Measurements from ENCODE around the gene CDC34.
"Not testable (repeated sequence)": the region's sequence is repeated elsewhere in the genome, so short reads cannot be mapped to it uniquely, and the experiment has no call there.

CDC34 gene

GRCh38 chr19:579111-579841 lies 47.7 kb downstream of the CDC34 start:
- Mint-ChIP-seq H3K4me3 (no peak overlapping the region), H3K4me1 (ENCODE audit: low read depth) (peaks cover 22% of the 10 kb centered on the region), H3K27me3 (no peaks in the 10 kb centered on the region), H3K36me3 (ENCODE audit: low read depth) (peaks cover 10% of the 10 kb centered on the region), H3K27ac (no peak overlapping the region), H3K9me3 (no peaks in the 10 kb centered on the region)

- H3K4me1 Mint-ChIP-seq (ENCODE audit: low read depth): peaks cover 17% of the 10 kb centered on the region
- H3K27me3 Mint-ChIP-seq: no peaks in the 10 kb centered on the region
- H3K36me3 Mint-ChIP-seq (ENCODE audit: low read depth): peaks cover 7% of the 10 kb centered on the region
- no peak overlapping the region for H3K27ac Mint-ChIP-seq
- H3K4me3 Mint-ChIP-seq: no peak overlapping the region
- no peaks in the 10 kb centered on the region for H3K9me3 Mint-ChIP-seq
These were observed 48.2 kb downstream of the CDC34 start for GRCh38 chr19:579842-580155.

- H3K36me3 Mint-ChIP-seq (ENCODE audit: low read depth): peaks cover 4% of the 10 kb centered on the region
These were observed 48.8 kb downstream of the CDC34 start for GRCh38 chr19:580274-580835.

GRCh38 chr19:581399-582111 lies 50.0 kb downstream of the CDC34 start:
- Mint-ChIP-seq H3K9me3 (no peaks in the 10 kb centered on the region), H3K4me3 (no peak overlapping the region), H3K4me1 (ENCODE audit: low read depth) (peaks cover 11% of the 10 kb centered on the region), H3K27me3 (no peaks in the 10 kb centered on the region), H3K27ac (no peak overlapping the region), H3K36me3 (ENCODE audit: low read depth) (peaks cover 3% of the 10 kb centered on the region)

More at GRCh38 chr19:580274-580835, 48.8 kb downstream of the CDC34 start:
- Mint-ChIP-seq H3K9me3 (no peaks in the 10 kb centered on the region), H3K4me1 (ENCODE audit: low read depth) (peaks cover 12% of the 10 kb centered on the region), H3K27ac (no peak overlapping the region), H3K27me3 (no peaks in the 10 kb centered on the region), H3K4me3 (no peak overlapping the region)

- H3K36me3 Mint-ChIP-seq (ENCODE audit: low read depth): no peaks in the 10 kb centered on the region
- no peak overlapping the region for H3K27ac Mint-ChIP-seq
- no peaks in the 10 kb centered on the region for H3K9me3 Mint-ChIP-seq
- no peak overlapping the region for H3K4me3 Mint-ChIP-seq
- H3K4me1 Mint-ChIP-seq (ENCODE audit: low read depth): peaks cover 4% of the 10 kb centered on the region
- no peaks in the 10 kb centered on the region for H3K27me3 Mint-ChIP-seq
These were observed 51.1 kb downstream of the CDC34 start for GRCh38 chr19:582497-583197.

GRCh38 chr19:583198-583967 lies 51.8 kb downstream of the CDC34 start:
- Mint-ChIP-seq H3K4me1 (ENCODE audit: low read depth) (peaks cover 4% of the 10 kb centered on the region), H3K27me3 (peaks cover 3% of the 10 kb centered on the region), H3K4me3 (no peak overlapping the region), H3K9me3 (no peaks in the 10 kb centered on the region), H3K27ac (no peak overlapping the region), H3K36me3 (ENCODE audit: low read depth) (no peaks in the 10 kb centered on the region)

GRCh38 chr19:583968-584239 lies 52.3 kb downstream of the CDC34 start:
- Mint-ChIP-seq H3K36me3 (ENCODE audit: low read depth) (no peaks in the 10 kb centered on the region), H3K4me1 (ENCODE audit: low read depth) (peaks cover 4% of the 10 kb centered on the region), H3K27me3 (peaks cover 3% of the 10 kb centered on the region), H3K4me3 (no peak overlapping the region), H3K9me3 (no peaks in the 10 kb centered on the region), H3K27ac (no peak overlapping the region)

- peaks cover 3% of the 10 kb centered on the region for H3K27me3 Mint-ChIP-seq
- no peak overlapping the region for H3K4me3 Mint-ChIP-seq
- H3K4me1 Mint-ChIP-seq (ENCODE audit: low read depth): peaks cover 4% of the 10 kb centered on the region
- H3K36me3 Mint-ChIP-seq (ENCODE audit: low read depth): no peaks in the 10 kb centered on the region
- no peak overlapping the region for H3K27ac Mint-ChIP-seq
- H3K9me3 Mint-ChIP-seq: no peaks in the 10 kb centered on the region
These were observed 52.9 kb downstream of the CDC34 start for GRCh38 chr19:584240-585001.

- not testable (repeated sequence) for H3K4me3 Mint-ChIP-seq; H3K27ac Mint-ChIP-seq; H3K4me1 Mint-ChIP-seq (ENCODE audit: low read depth); H3K36me3 Mint-ChIP-seq (ENCODE audit: low read depth); H3K27me3 Mint-ChIP-seq; H3K9me3 Mint-ChIP-seq
These were observed 53.6 kb downstream of the CDC34 start for GRCh38 chr19:585146-585545.

- H3K27ac Mint-ChIP-seq: no peak overlapping the region
- H3K27me3 Mint-ChIP-seq: peaks cover 3% of the 10 kb centered on the region
- no peaks in the 10 kb centered on the region for H3K9me3 Mint-ChIP-seq
- no peaks in the 10 kb centered on the region for H3K36me3 Mint-ChIP-seq (ENCODE audit: low read depth)
- H3K4me3 Mint-ChIP-seq: no peak overlapping the region
- peaks cover 4% of the 10 kb centered on the region for H3K4me1 Mint-ChIP-seq (ENCODE audit: low read depth)
These were observed 54.1 kb downstream of the CDC34 start for GRCh38 chr19:585551-586110.

- Mint-ChIP-seq H3K27me3 (peaks cover 11% of the 10 kb centered on the region), H3K4me3 (no peak overlapping the region), H3K27ac (no peak overlapping the region), H3K9me3 (no peaks in the 10 kb centered on the region), H3K36me3 (ENCODE audit: low read depth) (no peaks in the 10 kb centered on the region), H3K4me1 (ENCODE audit: low read depth) (peaks cover 4% of the 10 kb centered on the region)
These were observed 56.7 kb downstream of the CDC34 start for GRCh38 chr19:588093-588740.

- peaks cover 17% of the 10 kb centered on the region for H3K27me3 Mint-ChIP-seq
- no peak overlapping the region for H3K4me3 Mint-ChIP-seq
- no peak overlapping the region for H3K27ac Mint-ChIP-seq
- no peaks in the 10 kb centered on the region for H3K36me3 Mint-ChIP-seq (ENCODE audit: low read depth)
- H3K9me3 Mint-ChIP-seq: no peaks in the 10 kb centered on the region
- H3K4me1 Mint-ChIP-seq (ENCODE audit: low read depth): peaks cover under 1% of the 10 kb centered on the region
These were observed 57.5 kb downstream of the CDC34 start for GRCh38 chr19:588741-589692.

All from stimulated activated naive CD8-positive, alpha-beta T cell treated with anti-CD3 and anti-CD28 coated beads, Interleukin-15, Interleukin-2, amounts not matched to agents 100 ng/mL and 50 ng/mL, for 24 hours (primary cell).